GM18511 (cell line): ENCODE data around the gene PBX4.

ENCODE experiments used
- ATAC-seq: cut with Tn5 transposase; IDR thresholded peaks from one replicate; pipeline ENCODE4 v1.9.1; 2021; ENCODE audit warnings: mild to moderate bottlenecking, moderate library complexity; ENCODE audit not compliant: unreplicated experiment

The PBX4 gene

GRCh38 chr19:19541616-19542015, 76.9 kb downstream of the PBX4 start:
- ATAC-seq, result no peak

- no peak for ATAC-seq
Measured at GRCh38 chr19:19540715-19541515, 77.6 kb downstream of the PBX4 start.

- no peak for ATAC-seq
Measured at GRCh38 chr19:19540064-19540714, 78.3 kb downstream of the PBX4 start.

- no peak for ATAC-seq
Measured at GRCh38 chr19:19539698-19540063, 78.8 kb downstream of the PBX4 start.

GRCh38 chr19:19538785-19539166, 79.7 kb downstream of the PBX4 start:
- ATAC-seq, result no peak

- ATAC-seq, result no peak
Measured at GRCh38 chr19:19538061-19538784, 80.3 kb downstream of the PBX4 start, which contains the start of gene CILP2. Gene CILP2 (plus strand): TSS chr19:19538265. CDS start chr19:19538350, 85 bp downstream.

GRCh38 chr19:19537075-19538048, 81.1 kb downstream of the PBX4 start:
- ATAC-seq, result no peak

- ATAC-seq, result no peak
Measured at GRCh38 chr19:19535311-19536191, 82.9 kb downstream of the PBX4 start.

GRCh38 chr19:19534556-19535265, 83.8 kb downstream of the PBX4 start:
- no peak for ATAC-seq

- no peak for ATAC-seq
Measured at GRCh38 chr19:19533841-19534240, 84.6 kb downstream of the PBX4 start.

GRCh38 chr19:19532806-19533701, 85.4 kb downstream of the PBX4 start:
- ATAC-seq, result no peak

GRCh38 chr19:19531951-19532805, 86.3 kb downstream of the PBX4 start:
- ATAC-seq, result no peak

GRCh38 chr19:19530889-19531288, 87.6 kb downstream of the PBX4 start:
- no peak for ATAC-seq

GRCh38 chr19:19530423-19530804, 88.1 kb downstream of the PBX4 start:
- no peak for ATAC-seq

- no peak for ATAC-seq
Measured at GRCh38 chr19:19529783-19530422, 88.6 kb downstream of the PBX4 start.

GRCh38 chr19:19528721-19529490, 89.6 kb downstream of the PBX4 start, which contains the start of gene YJEFN3:
Gene YJEFN3 (plus strand): TSS chr19:19528911. CDS start chr19:19528933, 22 bp downstream.
- no peak for ATAC-seq
